ENCODE data around the gene GAL3ST3. TPM values are rescaled to one million over a fixed set of nuclear protein-coding genes. Genes with fewer than 3 reads are reported as not detected.

The GAL3ST3 gene
- total RNA-seq, 1 donor from 2014 or later, result not detected

- Histone ChIP-seq H3K9me3 (no peaks in the 10 kb centered on the region), H3K36me3 (no peaks in the 10 kb centered on the region), H3K4me1 (peaks cover 6% of the 10 kb centered on the region), H3K4me3 (no peak overlapping the region), H3K27ac (no peak overlapping the region), H3K27me3 (ENCODE audit: low read depth) (peaks cover 28% of the 10 kb centered on the region)
- no peak for DNase-seq
- no peak for ATAC-seq
- intact Hi-C loops (cut with DNase I), result no loop called here
- TF ChIP-seq CTCF (IDR thresholded peaks at IDR 0.05), result no peak
Measured at GRCh38 chr11:66046901-66047300, 2.1 kb downstream of the GAL3ST3 start.

GRCh38 chr11:66045177-66045639 is 3.8 kb downstream of the GAL3ST3 start:
- Histone ChIP-seq H3K4me3 (no peak overlapping the region), H3K9me3 (no peaks in the 10 kb centered on the region), H3K27me3 (ENCODE audit: low read depth) (peaks cover 28% of the 10 kb centered on the region), H3K4me1 (no peaks in the 10 kb centered on the region), H3K27ac (no peak overlapping the region), H3K36me3 (no peaks in the 10 kb centered on the region)
- peak; percentile 97 for TF ChIP-seq CTCF (IDR thresholded peaks at IDR 0.05)
- peak; percentile 81 for DNase-seq
- ATAC-seq, result peak; percentile 84 to 87
- intact Hi-C loops (cut with DNase I), result no loop called here

DNA sequence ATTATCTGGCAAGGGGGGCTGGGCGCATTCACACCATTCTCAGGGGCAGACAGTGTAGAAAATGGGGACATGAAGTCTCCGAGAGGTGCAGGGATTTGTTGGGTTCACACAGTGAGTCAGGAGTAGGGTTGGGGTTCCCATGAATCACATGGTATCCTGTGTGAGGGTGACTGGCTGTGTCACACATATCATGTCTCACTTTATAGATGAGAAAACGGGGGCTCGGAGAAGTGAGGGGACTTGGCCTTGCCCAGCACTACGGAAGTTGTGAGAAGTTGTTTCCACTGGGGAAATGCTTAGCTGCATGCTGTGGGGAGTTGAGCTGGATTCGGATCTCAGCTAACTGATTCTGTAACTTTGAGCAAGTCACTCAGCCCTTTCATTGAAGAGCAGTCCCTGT is 4.2 kb downstream of the GAL3ST3 start:
- intact Hi-C loops (cut with DNase I), result no loop called here
- ATAC-seq (no peak), DNase-seq (no peak)
- Histone ChIP-seq H3K36me3 (no peaks in the 10 kb centered on the region), H3K4me1 (no peaks in the 10 kb centered on the region), H3K27ac (no peak overlapping the region), H3K9me3 (no peaks in the 10 kb centered on the region), H3K4me3 (no peak overlapping the region), H3K27me3 (ENCODE audit: low read depth) (peaks cover 26% of the 10 kb centered on the region)
- no peak for TF ChIP-seq CTCF (IDR thresholded peaks at IDR 0.05)

GRCh38 chr11:66042996-66043906 is 5.7 kb downstream of the GAL3ST3 start:
- Histone ChIP-seq H3K4me3 (no peak overlapping the region), H3K27ac (no peak overlapping the region), H3K36me3 (no peaks in the 10 kb centered on the region), H3K27me3 (ENCODE audit: low read depth) (peaks cover 11% of the 10 kb centered on the region), H3K4me1 (no peaks in the 10 kb centered on the region), H3K9me3 (no peaks in the 10 kb centered on the region)
- no peak for DNase-seq
- no peak for TF ChIP-seq CTCF (IDR thresholded peaks at IDR 0.05)
- intact Hi-C loops (cut with DNase I), result no loop called here
- ATAC-seq, result no peak

DNA sequence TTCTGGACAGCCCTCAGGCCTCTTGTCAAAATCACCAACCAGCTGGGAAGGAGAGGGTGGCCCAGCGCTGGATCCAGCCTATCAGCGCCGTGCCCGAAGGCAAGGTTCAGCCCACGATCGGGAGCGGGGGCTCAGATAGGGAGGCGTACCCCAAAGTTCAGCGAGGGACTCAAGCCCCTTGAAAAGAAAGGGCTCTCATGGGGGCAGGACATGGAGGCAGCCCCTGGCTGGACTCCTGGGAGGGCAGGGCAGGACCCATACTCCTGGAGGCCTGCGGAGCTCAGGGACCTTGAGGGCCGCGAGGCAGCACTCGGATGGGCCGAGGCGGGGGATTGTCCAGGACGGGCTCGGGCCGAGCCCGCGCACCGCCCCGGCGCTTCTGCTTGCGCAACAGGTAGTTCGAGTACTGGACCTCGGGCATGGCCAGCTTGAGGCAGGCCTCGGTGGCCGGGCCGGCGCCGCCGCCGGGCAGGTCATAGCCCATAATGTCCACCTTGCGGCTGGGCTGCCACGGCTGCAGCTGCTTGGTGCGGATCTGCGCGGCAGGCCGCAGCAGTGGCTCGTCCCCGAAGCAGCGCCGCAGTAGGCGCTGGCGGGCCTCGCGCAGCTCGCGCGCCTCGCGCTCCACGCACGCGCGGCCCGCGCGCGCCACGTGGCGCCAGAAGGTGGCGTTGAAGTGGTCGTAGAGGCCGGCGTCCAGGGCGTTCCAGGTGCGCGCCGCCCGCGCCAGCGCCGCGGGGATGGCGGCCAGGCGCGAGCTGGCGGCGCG is 6.5 kb downstream of the GAL3ST3 start:
- peaks cover 4% of the 10 kb centered on the region for H3K27me3 ChIP-seq (ENCODE audit: low read depth)

More for the DNA sequence above, 6.5 kb downstream of the GAL3ST3 start:
- DNase-seq (no peak), ATAC-seq (no peak)
- Histone ChIP-seq H3K4me1 (no peaks in the 10 kb centered on the region), H3K27ac (no peak overlapping the region), H3K4me3 (no peak overlapping the region), H3K9me3 (no peaks in the 10 kb centered on the region), H3K36me3 (no peaks in the 10 kb centered on the region)
- no peak for TF ChIP-seq CTCF (IDR thresholded peaks at IDR 0.05)
- intact Hi-C loops (cut with DNase I), result no loop called here

Data from lower lobe of right lung (tissue), 2 donors.